Measurements from ENCODE around the gene THSD7B. TPM values are rescaled to one million over a fixed set of nuclear protein-coding genes. Genes with fewer than 3 reads are reported as not detected.

Gene THSD7B
- total and polyA plus RNA-seq, 2 of the 8 experiments (the other 6 are each of a cell fraction or from before 2014, with no cell fraction given), result 0.60 to 2.9 TPM

- TF ChIP-seq POLR2AphosphoS5 (IDR thresholded peaks at IDR 0.05; ENCODE audit: low read depth, low read length) (no peak), KDM1A (IDR thresholded peaks at IDR 0.05; ENCODE audit: borderline replicate concordance, low read length) (no peak), SRF (IDR thresholded peaks at IDR 0.05; ENCODE audit: low read depth, low read length) (no peak), RFX5 (IDR thresholded peaks at IDR 0.05; ENCODE audit: borderline replicate concordance, low read depth, low read length) (no peak), ASH2L (IDR thresholded peaks at IDR 0.05; ENCODE audit: low read length) (no peak)
- TF ChIP-seq, protein P1, sequence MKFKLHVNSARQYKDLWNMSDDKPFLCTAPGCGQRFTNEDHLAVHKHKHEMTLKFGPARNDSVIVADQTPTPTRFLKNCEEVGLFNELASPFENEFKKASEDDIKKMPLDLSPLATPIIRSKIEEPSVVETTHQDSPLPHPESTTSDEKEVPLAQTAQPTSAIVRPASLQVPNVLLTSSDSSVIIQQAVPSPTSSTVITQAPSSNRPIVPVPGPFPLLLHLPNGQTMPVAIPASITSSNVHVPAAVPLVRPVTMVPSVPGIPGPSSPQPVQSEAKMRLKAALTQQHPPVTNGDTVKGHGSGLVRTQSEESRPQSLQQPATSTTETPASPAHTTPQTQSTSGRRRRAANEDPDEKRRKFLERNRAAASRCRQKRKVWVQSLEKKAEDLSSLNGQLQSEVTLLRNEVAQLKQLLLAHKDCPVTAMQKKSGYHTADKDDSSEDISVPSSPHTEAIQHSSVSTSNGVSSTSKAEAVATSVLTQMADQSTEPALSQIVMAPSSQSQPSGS (IDR thresholded peaks at IDR 0.05; ENCODE audit: low read length), result no peak
Measured at GRCh38 chr2:136891100-136891499, 125.8 kb downstream of the THSD7B start (continued).
